Transverse colon (tissue), 3 donors: Measurements from ENCODE around the gene GJB3.

Experiments
- EP300 ChIP-seq: sonication (generic); formaldehyde crosslinking; IDR thresholded peaks from one replicate; pipeline ENCODE4 v1.6.1; 2017; ENCODE audit warnings: antibody characterized with exemption, low read depth
- POLR2AphosphoS5 ChIP-seq, 3 donors: sonication (generic); formaldehyde crosslinking; IDR thresholded peaks; one replicate each; pipeline ENCODE4 v1.6.1; 2016; ENCODE audit warnings: antibody characterized with exemption in 3 of 3

DNA sequence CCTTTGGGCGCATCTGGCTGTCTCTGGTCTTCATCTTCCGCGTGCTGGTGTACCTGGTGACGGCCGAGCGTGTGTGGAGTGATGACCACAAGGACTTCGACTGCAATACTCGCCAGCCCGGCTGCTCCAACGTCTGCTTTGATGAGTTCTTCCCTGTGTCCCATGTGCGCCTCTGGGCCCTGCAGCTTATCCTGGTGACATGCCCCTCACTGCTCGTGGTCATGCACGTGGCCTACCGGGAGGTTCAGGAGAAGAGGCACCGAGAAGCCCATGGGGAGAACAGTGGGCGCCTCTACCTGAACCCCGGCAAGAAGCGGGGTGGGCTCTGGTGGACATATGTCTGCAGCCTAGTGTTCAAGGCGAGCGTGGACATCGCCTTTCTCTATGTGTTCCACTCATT, 23.6 kb upstream of the GJB3 start:
- TF ChIP-seq POLR2AphosphoS5 (IDR thresholded peaks at IDR 0.05), result no peak
- no peak for TF ChIP-seq EP300
